Measurements from ENCODE around the gene GAMT.
A peak's percentile ranks its signal among the peaks of the same experiment; 100 is the strongest.

The GAMT gene

GRCh38 chr19:1400281-1401137 is 833 bp downstream of the GAMT start:
- DNase-seq (ENCODE audit: low spot score) = no peak
- H3K4me3 ChIP-seq (ENCODE audit: severe bottlenecking) = peak overlapping the region; percentile 34

GRCh38 chr19:1399745-1400144 is 1.6 kb downstream of the GAMT start:
- H3K27ac ChIP-seq (ENCODE audit: poor library complexity, severe bottlenecking) = no peak overlapping the region
- H3K4me3 ChIP-seq (ENCODE audit: severe bottlenecking) = no peak overlapping the region
- H3K4me1 ChIP-seq (ENCODE audit: insufficient read depth, poor library complexity, severe bottlenecking) = peaks cover 7% of the 10 kb centered on the region
- H3K9me3 ChIP-seq (ENCODE audit: severe bottlenecking) = no peaks in the 10 kb centered on the region
- no peaks in the 10 kb centered on the region for H3K27me3 ChIP-seq (ENCODE audit: insufficient read depth, poor library complexity, severe bottlenecking)
- DNase-seq (ENCODE audit: low spot score) (no peak), ATAC-seq (ENCODE audit: low read depth) (no peak)
- no peaks in the 10 kb centered on the region for H3K36me3 ChIP-seq (ENCODE audit: low read depth)
- no peak for TF ChIP-seq CTCF (IDR thresholded peaks at IDR 0.05; ENCODE audit: poor library complexity, severe bottlenecking)

More at GRCh38 chr19:1400281-1401137, 833 bp downstream of the GAMT start:
- ATAC-seq (ENCODE audit: low read depth) = peak; percentile 35; the same call in 1 of the 3 replicates
- no peaks in the 10 kb centered on the region for H3K36me3 ChIP-seq (ENCODE audit: low read depth)
- peaks cover 5% of the 10 kb centered on the region for H3K4me1 ChIP-seq (ENCODE audit: insufficient read depth, poor library complexity, severe bottlenecking)
- H3K27me3 ChIP-seq (ENCODE audit: insufficient read depth, poor library complexity, severe bottlenecking) = no peaks in the 10 kb centered on the region
- H3K9me3 ChIP-seq (ENCODE audit: severe bottlenecking) = no peaks in the 10 kb centered on the region
- TF ChIP-seq CTCF (IDR thresholded peaks at IDR 0.05; ENCODE audit: poor library complexity, severe bottlenecking) = no peak
- no peak overlapping the region for H3K27ac ChIP-seq (ENCODE audit: poor library complexity, severe bottlenecking)

GRCh38 chr19:1399079-1399478 is 2.3 kb downstream of the GAMT start:
- no peak for TF ChIP-seq CTCF (IDR thresholded peaks at IDR 0.05; ENCODE audit: poor library complexity, severe bottlenecking)
- Histone ChIP-seq H3K27me3 (ENCODE audit: insufficient read depth, poor library complexity, severe bottlenecking) (no peaks in the 10 kb centered on the region), H3K4me3 (ENCODE audit: severe bottlenecking) (no peak overlapping the region), H3K36me3 (ENCODE audit: low read depth) (no peaks in the 10 kb centered on the region), H3K4me1 (ENCODE audit: insufficient read depth, poor library complexity, severe bottlenecking) (peaks cover 9% of the 10 kb centered on the region), H3K27ac (ENCODE audit: poor library complexity, severe bottlenecking) (no peak overlapping the region), H3K9me3 (ENCODE audit: severe bottlenecking) (no peaks in the 10 kb centered on the region)
- ATAC-seq (ENCODE audit: low read depth) (no peak), DNase-seq (ENCODE audit: low spot score) (no peak)

GRCh38 chr19:1397838-1398237 is 3.5 kb downstream of the GAMT start:
- DNase-seq (ENCODE audit: low spot score) (no peak), ATAC-seq (ENCODE audit: low read depth) (no peak)
- no peak for TF ChIP-seq CTCF (IDR thresholded peaks at IDR 0.05; ENCODE audit: poor library complexity, severe bottlenecking)
- Histone ChIP-seq H3K36me3 (ENCODE audit: low read depth) (no peaks in the 10 kb centered on the region), H3K27me3 (ENCODE audit: insufficient read depth, poor library complexity, severe bottlenecking) (no peaks in the 10 kb centered on the region), H3K4me3 (ENCODE audit: severe bottlenecking) (no peak overlapping the region), H3K27ac (ENCODE audit: poor library complexity, severe bottlenecking) (no peak overlapping the region), H3K9me3 (ENCODE audit: severe bottlenecking) (no peaks in the 10 kb centered on the region), H3K4me1 (ENCODE audit: insufficient read depth, poor library complexity, severe bottlenecking) (peaks cover 9% of the 10 kb centered on the region)

All from RWPE2 (cell line).